ENCODE data around the gene USP15.

USP15 gene

DNA sequence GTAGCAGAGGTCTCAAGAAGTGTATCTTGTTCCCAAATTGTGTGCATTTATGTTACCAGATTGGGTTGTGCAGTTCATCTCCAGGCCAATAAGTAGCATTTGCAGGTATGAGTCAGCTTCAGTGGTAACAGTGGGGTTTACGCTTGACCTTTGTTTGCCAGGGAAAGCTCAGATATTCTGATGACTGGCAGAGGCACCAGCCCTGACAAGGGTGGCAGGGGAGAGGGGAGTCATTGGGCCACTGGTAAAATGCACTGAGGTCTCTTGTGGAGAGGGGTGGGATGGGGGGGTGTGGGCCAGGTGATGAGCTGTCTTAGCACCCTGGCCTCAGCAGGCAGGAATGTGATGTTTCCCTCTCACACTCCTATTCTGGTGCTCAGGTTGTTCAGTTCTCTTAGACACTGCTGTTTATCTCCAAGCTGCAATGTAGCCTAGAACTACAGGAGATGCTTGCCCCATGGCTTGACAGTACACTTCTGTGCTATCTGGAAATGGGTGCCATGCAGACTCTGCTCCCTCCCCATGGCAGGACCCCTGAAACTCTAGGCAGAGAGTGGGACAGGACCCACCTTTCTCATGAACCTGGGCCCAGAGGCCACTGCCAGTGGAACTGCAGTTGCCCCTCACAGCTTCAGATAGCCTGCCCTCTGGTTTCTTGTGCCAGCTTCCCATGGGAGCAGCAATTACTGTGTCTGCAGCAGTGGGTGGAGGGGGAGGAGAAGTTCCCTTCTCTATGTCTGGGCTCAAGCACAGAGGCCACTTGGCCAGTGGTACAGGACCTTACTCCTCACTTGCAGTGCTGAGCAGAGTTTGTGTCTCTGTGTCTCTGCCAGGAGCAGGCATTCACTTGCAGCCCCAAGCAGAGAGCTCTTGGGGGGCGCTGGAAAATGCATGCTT, 31.9 kb downstream of the USP15 start:
- no peak overlapping the region for H3K4me2 ChIP-seq (ENCODE audit: low read depth, low read length, poor library complexity, severe bottlenecking)
- H3K27me3 ChIP-seq (ENCODE audit: low read length) = no peaks in the 10 kb centered on the region
- no peak overlapping the region for H2AFZ ChIP-seq (ENCODE audit: low read depth, low read length, severe bottlenecking)
- H3K36me3 ChIP-seq (ENCODE audit: low read length) = peaks cover 27% of the 10 kb centered on the region
- H3K9me2 ChIP-seq (replicated peaks; ENCODE audit: insufficient read depth, low read length) = no peaks in the 10 kb centered on the region
- H3K27ac ChIP-seq (ENCODE audit: low read depth, low read length) = no peak overlapping the region
- H3K9ac ChIP-seq (ENCODE audit: low read length) = no peak overlapping the region
- H3K79me2 ChIP-seq (ENCODE audit: insufficient read depth, low read length) = peaks cover 89% of the 10 kb centered on the region
- TF ChIP-seq EZH2phosphoT487 (conservative IDR thresholded peaks at IDR 0.05; ENCODE audit: low read length) = no peak
- TF ChIP-seq, protein P1, sequence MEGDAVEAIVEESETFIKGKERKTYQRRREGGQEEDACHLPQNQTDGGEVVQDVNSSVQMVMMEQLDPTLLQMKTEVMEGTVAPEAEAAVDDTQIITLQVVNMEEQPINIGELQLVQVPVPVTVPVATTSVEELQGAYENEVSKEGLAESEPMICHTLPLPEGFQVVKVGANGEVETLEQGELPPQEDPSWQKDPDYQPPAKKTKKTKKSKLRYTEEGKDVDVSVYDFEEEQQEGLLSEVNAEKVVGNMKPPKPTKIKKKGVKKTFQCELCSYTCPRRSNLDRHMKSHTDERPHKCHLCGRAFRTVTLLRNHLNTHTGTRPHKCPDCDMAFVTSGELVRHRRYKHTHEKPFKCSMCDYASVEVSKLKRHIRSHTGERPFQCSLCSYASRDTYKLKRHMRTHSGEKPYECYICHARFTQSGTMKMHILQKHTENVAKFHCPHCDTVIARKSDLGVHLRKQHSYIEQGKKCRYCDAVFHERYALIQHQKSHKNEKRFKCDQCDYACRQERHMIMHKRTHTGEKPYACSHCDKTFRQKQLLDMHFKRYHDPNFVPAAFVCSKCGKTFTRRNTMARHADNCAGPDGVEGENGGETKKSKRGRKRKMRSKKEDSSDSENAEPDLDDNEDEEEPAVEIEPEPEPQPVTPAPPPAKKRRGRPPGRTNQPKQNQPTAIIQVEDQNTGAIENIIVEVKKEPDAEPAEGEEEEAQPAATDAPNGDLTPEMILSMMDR (IDR thresholded peaks at IDR 0.05; ENCODE audit: insufficient read depth, low read length, poor library complexity, severe bottlenecking) = no peak
- H3K4me3 ChIP-seq (ENCODE audit: insufficient read depth, low read length, poor library complexity, severe bottlenecking) = no peak overlapping the region
- peaks cover 37% of the 10 kb centered on the region for H4K20me1 ChIP-seq (ENCODE audit: low read depth, low read length)
- H3K9me3 ChIP-seq (ENCODE audit: insufficient read depth, low read length) = no peaks in the 10 kb centered on the region
- no peaks in the 10 kb centered on the region; the same call in 1 of the 2 replicates for H3F3A ChIP-seq (ENCODE audit: insufficient read depth)

- H3K27ac ChIP-seq (ENCODE audit: low read depth, low read length) = no peak overlapping the region
- TF ChIP-seq, protein P1 (IDR thresholded peaks at IDR 0.05; ENCODE audit: insufficient read depth, low read length, poor library complexity, severe bottlenecking) = no peak
- TF ChIP-seq EZH2phosphoT487 (conservative IDR thresholded peaks at IDR 0.05; ENCODE audit: low read length) = no peak
- no peaks in the 10 kb centered on the region for H3K9me2 ChIP-seq (replicated peaks; ENCODE audit: insufficient read depth, low read length)
- no peaks in the 10 kb centered on the region for H3K9me3 ChIP-seq (ENCODE audit: insufficient read depth, low read length)
- H2AFZ ChIP-seq (ENCODE audit: low read depth, low read length, severe bottlenecking) = no peak overlapping the region
- H3K9ac ChIP-seq (ENCODE audit: low read length) = no peak overlapping the region
- no peaks in the 10 kb centered on the region for H3K27me3 ChIP-seq (ENCODE audit: low read length)
- peaks cover 27% of the 10 kb centered on the region for H3K36me3 ChIP-seq (ENCODE audit: low read length)
- no peak overlapping the region for H3K4me2 ChIP-seq (ENCODE audit: low read depth, low read length, poor library complexity, severe bottlenecking)
- H3F3A ChIP-seq (ENCODE audit: insufficient read depth) = no peaks in the 10 kb centered on the region
- H4K20me1 ChIP-seq (ENCODE audit: low read depth, low read length) = peaks cover 37% of the 10 kb centered on the region
- no peak overlapping the region for H3K4me3 ChIP-seq (ENCODE audit: insufficient read depth, low read length, poor library complexity, severe bottlenecking)
- H3K79me2 ChIP-seq (ENCODE audit: insufficient read depth, low read length) = peaks cover 90% of the 10 kb centered on the region
Measured at GRCh38 chr12:62292761-62293344, 32.6 kb downstream of the USP15 start.

- Histone ChIP-seq H3K9me2 (replicated peaks; ENCODE audit: insufficient read depth, low read length) (no peaks in the 10 kb centered on the region), H4K20me1 (ENCODE audit: low read depth, low read length) (peaks cover 26% of the 10 kb centered on the region; the same call in 1 of the 2 replicates), H3K79me2 (ENCODE audit: insufficient read depth, low read length) (peaks cover 83% of the 10 kb centered on the region), H3K4me3 (ENCODE audit: insufficient read depth, low read length, poor library complexity, severe bottlenecking) (no peak overlapping the region), H3K27ac (ENCODE audit: low read depth, low read length) (no peak overlapping the region), H3K9me3 (ENCODE audit: insufficient read depth, low read length) (no peaks in the 10 kb centered on the region), H3K9ac (ENCODE audit: low read length) (no peak overlapping the region), H3F3A (ENCODE audit: insufficient read depth) (no peaks in the 10 kb centered on the region), H2AFZ (ENCODE audit: low read depth, low read length, severe bottlenecking) (no peak overlapping the region), H3K4me2 (ENCODE audit: low read depth, low read length, poor library complexity, severe bottlenecking) (no peak overlapping the region), H3K27me3 (ENCODE audit: low read length) (no peaks in the 10 kb centered on the region), H3K36me3 (ENCODE audit: low read length) (peaks cover 27% of the 10 kb centered on the region)
- TF ChIP-seq EZH2phosphoT487 (conservative IDR thresholded peaks at IDR 0.05; ENCODE audit: low read length) = no peak
- TF ChIP-seq, protein P1 (IDR thresholded peaks at IDR 0.05; ENCODE audit: insufficient read depth, low read length, poor library complexity, severe bottlenecking) = no peak
Measured at GRCh38 chr12:62294378-62294777, 34.2 kb downstream of the USP15 start.
